Fibroblast of skin of scalp (primary cell): Measurements from ENCODE around the gene FGF22.
"Not testable (repeated sequence)": the region's sequence is repeated elsewhere in the genome, so short reads cannot be mapped to it uniquely, and the experiment has no call there.

Source experiments
- DNase-seq: peaks from one replicate; pipeline ENCODE4 v3.0.0-alpha.2; 2013

Gene FGF22

GRCh38 chr19:622666-623065, 17.0 kb upstream of the FGF22 start:
- DNase-seq = no peak

GRCh38 chr19:623175-623916, 16.3 kb upstream of the FGF22 start:
- no peak for DNase-seq

DNA sequence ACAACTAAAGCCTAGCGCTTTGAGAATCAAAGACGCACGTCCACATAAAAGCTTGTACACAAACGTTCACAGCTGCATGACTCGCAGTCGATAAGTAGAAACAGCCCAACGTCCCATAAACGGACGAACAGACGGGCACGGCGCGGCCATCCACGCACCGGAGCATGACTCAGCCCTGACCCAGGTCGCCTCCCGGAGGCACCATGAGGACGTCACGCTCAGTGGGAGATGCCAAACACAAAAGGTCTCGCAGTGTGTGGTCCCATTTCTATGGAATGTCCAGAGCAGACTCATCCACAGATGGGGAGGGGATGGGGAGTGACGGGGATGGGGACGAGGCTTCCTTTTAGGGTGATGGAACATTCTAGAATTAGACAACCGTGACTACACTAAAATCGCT, 15.7 kb upstream of the FGF22 start:
- peak; percentile 93 for DNase-seq

- DNase-seq = no peak
These were observed 15.1 kb upstream of the FGF22 start for GRCh38 chr19:624433-625109.

GRCh38 chr19:625257-625656, 14.4 kb upstream of the FGF22 start:
- DNase-seq = no peak

DNA sequence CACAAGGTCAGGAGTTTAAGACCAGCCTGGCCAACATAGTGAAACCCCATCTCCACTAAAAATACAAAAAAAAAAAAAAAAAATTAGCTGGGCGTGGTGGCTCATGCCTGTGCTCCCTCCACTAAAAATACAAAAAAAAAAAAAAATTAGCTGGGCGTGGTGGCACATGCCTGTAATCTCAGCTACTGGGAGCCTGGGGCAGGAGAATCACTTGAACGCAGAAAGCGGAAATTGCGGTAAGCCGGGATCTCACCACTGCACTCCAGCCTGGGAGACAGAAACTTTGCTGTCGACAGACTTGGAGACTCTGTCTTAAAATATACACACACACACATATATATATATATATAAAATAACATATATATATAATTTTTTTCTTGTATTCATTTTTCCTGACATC, 13.1 kb upstream of the FGF22 start:
- not testable (repeated sequence) for DNase-seq

- no peak for DNase-seq
These were observed 11.5 kb upstream of the FGF22 start for GRCh38 chr19:628168-628567.

DNA sequence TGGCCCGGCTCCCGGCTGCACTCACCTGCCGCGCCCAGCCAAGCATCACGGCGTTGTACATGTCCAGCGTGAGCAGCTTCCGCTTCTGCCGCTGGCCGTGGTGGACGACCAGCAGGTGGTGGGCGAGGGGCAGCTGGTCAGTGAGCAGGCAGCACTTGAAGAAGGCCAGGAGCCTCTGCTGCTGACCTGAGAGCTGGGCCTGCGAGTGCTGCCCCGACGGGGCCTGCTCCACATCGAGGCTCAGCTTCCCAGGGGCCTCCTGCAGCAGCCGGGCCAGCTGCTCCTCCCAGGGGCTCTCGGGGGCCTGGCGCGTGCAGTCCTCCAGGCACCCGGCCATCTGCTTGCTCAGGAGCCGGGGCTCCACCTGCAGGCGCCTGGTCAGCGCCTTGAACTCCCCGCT, 10.2 kb upstream of the FGF22 start:
- DNase-seq = not testable (repeated sequence)

GRCh38 chr19:629961-630714, 9.5 kb upstream of the FGF22 start:
- DNase-seq = no peak

DNA sequence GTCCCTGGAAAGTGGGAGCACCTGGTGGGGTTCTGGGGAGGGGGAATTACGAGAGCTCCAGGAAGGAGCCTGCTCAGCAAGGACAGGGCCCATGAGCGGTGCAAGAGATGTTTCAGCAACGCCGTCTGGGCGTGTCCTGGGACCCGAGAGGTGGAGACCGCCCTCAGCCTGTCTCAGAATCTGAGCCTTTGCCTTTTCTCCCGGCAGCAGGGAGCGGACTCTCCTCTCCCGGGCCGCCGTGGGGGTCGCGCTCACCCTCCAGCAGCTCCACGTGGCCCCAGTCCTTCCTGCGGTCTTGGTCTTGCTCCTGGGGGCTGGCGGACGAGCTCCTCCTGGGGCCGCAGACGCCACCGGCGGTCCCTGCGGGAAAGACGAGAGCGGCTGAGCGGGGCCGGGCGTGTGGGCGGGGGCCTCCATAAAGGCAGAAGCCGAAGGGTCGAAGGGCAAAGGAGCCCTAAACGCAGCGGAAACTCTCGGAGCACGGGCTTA, 7.1 kb upstream of the FGF22 start:
- DNase-seq = peak; percentile 49

- peak; percentile 99 for DNase-seq
These were observed 6.5 kb upstream of the FGF22 start, which contains the start of gene POLRMT for GRCh38 chr19:633068-633785. Gene POLRMT (minus strand): TSS chr19:633537. CDS start chr19:633512, 25 bp downstream.

DNA sequence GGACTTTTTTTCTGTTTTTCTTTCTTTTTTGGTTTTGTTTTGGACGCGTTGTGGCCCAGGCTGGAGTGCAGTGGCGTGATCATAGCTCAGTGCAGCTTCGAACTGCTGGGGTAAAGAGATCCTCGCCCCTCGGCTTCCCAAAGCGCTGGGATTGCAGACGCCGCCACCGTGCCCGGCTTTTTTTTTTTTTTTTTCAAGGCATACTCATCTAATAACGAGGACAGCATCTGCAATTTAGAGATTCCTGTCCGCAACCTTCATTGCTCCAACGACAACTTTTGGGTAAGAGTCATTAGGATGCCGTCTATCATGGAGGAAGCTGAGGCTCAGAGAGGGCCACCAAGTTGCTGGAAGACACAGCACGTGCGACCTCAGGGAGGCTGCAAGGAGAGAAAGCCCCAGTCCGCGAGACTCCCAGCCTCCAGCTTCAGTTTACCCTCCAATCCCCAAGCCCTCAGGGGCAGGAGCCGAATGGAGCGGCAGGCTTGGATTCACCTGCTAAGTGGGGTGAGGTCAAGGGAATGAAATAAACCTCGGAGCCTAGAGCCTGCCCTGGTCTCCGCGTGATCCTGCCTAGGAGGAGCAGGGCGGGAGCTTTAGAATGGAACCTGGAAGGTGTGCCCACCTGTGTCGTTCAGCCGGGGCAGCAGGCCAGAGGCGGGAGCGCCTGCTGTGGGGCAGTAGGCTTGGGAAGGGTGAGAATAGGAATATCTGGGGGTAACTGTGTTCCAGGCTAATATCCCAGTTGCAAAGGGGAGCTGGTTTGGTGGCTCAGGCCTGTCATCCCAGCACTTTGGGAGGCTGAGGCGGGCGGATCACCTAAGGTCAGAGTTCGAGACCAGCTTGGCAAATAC, 5.7 kb upstream of the FGF22 start:
- no peak for DNase-seq

DNA sequence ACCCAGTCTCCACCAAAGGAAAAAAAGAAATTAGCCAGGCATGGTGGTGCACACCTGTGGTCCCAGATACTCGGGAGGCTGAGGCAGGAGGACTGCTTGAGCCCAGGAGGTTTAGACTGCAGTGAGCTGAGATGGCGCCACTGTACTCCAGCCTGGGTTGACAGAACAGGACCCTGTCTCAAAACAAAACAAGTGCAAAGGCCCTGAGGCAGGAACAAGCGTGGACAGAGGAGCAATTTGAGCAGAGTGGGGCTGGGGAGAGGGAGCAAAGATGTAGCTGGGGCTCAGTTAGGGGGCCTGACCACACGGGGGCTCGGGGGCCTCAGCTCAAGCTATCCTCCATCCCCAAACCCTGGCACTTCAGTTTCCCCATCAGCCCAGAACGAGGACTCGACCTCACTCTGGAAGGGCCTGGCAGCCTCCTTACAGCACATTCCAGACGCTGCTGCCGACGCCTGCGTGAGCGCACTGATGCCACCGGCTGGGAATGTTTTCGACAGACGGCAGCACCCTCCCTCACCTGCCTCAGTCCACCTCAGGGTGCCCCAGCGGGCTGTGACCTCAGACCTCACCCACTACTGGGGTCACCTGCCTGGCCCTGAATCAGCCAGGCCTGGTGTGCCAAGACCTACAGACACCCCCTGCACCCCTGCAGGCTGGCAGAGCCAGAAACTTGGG, 4.6 kb upstream of the FGF22 start:
- no peak for DNase-seq

GRCh38 chr19:638906-639252, 800 bp upstream of the FGF22 start:
- no peak for DNase-seq

DNA sequence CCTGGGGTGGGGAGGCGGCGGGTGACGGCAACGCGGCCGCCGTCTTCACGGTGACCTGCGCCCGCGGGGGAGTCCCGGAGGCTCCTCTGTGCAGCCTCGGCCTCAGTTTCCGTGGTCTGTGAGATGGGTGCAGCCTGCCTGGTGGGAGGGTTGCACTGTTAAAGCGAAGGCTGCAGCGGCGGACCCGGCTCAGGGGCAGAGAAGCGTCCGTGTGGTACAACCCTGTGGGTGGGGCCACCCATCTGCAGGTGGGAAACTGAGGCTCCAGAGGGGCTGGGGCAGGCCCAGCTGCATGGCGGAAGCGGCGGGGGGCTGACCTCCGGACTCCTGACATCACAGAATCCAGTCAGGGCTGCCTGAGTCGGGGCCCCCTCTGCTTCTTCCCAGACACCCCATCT, 481 bp downstream of the FGF22 start:
- no peak for DNase-seq

DNA sequence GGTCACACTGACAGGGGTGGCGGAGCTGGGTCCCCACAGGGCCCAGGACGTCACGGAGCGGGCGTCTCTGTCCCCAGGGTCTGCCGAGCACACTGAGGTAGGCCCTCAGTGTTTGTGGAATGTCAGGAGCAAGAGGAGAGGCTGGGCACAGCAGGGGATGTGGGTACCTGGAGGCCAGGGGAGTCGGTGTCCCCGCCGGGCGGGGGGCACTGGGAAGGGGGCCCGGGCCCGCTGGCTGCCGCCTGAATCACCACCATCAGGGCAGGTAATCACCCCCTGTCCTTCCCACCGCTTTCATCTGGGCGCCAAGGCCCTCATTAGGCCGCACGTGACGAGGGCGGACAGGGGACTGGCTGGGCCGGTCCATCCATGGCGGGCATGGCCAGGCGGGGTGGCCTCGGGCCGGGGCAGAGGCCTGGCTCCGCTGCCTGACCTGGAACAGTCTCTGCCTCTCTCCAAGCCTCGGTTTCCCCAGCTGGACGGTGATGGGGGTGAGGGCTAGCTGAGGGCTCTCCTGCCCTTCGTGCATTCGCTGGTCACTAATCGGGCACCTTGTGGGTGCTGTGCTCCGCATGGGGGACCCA, 1.0 kb downstream of the FGF22 start:
- DNase-seq = no peak

GRCh38 chr19:641702-642101, 2.0 kb downstream of the FGF22 start:
- DNase-seq = no peak

DNA sequence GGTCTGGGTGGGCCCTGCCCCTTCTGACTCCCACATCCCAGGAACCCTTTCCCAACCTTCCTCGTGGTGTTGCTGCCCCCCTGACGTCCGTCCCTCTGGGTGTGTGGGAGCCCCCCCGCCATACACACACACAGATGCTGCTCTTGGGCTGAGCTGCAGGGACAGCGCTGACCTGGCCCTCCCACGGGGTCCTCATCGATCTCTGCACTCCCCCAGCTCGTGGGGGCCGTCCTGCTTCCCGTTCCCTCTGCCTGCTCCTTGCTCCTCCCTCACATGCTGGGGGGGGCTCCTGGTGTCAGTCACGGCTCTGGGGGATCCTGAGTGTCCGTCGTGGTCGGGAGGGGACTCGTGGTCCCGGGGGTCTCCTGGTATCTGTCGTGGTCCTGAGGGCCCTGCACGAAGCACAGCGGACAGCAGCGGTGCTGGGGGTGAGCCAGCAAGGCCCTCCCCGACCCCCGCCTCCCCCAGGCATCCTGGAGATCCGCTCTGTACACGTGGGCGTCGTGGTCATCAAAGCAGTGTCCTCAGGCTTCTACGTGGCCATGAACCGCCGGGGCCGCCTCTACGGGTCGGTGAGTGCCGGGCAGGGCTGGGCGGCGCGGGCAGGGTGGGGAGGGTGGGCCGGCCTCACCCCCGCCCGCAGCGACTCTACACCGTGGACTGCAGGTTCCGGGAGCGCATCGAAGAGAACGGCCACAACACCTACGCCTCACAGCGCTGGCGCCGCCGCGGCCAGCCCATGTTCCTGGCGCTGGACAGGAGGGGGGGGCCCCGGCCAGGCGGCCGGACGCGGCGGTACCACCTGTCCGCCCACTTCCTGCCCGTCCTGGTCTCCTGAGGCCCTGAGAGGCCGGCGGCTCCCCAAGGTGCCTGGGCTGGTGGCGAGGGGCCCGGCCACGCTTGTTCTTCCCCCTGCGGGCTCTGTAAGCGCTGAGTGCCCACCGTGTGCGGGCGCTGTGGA, 3.4 kb downstream of the FGF22 start:
- no peak for DNase-seq

DNA sequence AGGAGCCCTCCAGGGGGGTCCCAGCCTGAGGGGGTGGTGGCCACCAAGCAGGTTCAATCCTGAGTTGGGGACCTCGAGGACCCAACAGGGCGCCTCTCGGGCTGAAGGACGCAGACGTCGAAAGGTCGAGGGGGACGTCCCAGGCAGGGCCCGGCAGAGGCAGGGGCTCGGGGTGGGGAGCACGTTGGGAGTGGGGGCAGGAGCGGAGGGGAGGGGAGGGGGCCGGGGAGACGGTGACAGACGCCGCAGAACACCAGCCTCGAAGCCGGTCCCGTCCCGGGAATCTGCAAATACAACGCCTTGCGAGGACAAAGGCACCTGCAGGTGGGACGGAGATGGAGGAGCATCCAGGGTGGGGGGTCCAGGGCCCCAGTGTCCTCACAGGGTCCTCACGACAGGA, 4.1 kb downstream of the FGF22 start:
- no peak for DNase-seq

GRCh38 chr19:644363-644762, 4.7 kb downstream of the FGF22 start:
- DNase-seq = no peak
